Activated CD8-positive, alpha-beta T cell treated with anti-CD3 and anti-CD28 coated beads for 36 hours (primary cell): ENCODE data around the gene ZC3H6. TPM values are rescaled to one million over a fixed set of nuclear protein-coding genes. Genes with fewer than 3 reads are reported as not detected.

ENCODE experiments used
- ATAC-seq: fragments of 200-7000 bp; cut with Tn5 transposase; one replicate; pipeline ENCODE4 v1.10.0; 2021; ENCODE audit warnings: mild to moderate bottlenecking, moderate library complexity
- CTCF ChIA-PET: fragments of 350-600 bp; sonication (Branson Sonifier 250); formaldehyde crosslinking; loops from one replicate; lab custom pipeline; 2021; ENCODE audit warnings: antibody characterized with exemption; lab: Charles Lee
- POLR2A ChIA-PET: fragments of 350-600 bp; sonication (Branson Sonifier 250); formaldehyde crosslinking; loops from one replicate; lab custom pipeline; 2021; ENCODE audit warnings: antibody characterized with exemption; lab: Charles Lee
- DNase-seq: peaks from one replicate; pipeline ENCODE4 v3.0.0-alpha.2; 2020
- H3K27ac Mint-ChIP-seq: one replicate; pipeline ENCODE4 v1.8.0; 2021; ENCODE audit warnings: mild to moderate bottlenecking, mixed read lengths
- H3K27me3 Mint-ChIP-seq: one replicate; pipeline ENCODE4 v1.8.0; 2021; ENCODE audit warnings: mixed read lengths
- H3K36me3 Mint-ChIP-seq: one replicate; pipeline ENCODE4 v1.8.0; 2021; ENCODE audit warnings: low read depth, mixed read lengths
- H3K4me1 Mint-ChIP-seq: one replicate; pipeline ENCODE4 v1.8.0; 2021; ENCODE audit warnings: low read depth, mixed read lengths
- H3K4me3 Mint-ChIP-seq: one replicate; pipeline ENCODE4 v1.8.0; 2021; ENCODE audit warnings: mild to moderate bottlenecking, moderate library complexity, mixed read lengths
- H3K9me3 Mint-ChIP-seq: one replicate; pipeline ENCODE4 v1.8.0; 2021; ENCODE audit warnings: mixed read lengths
- intact Hi-C: fragments of 100-400 bp; cut with micrococcal nuclease; formaldehyde crosslinking; loops from one replicate; pipeline ENCODE4 v1.10.0; 2022
- total RNA-seq, 2 experiments: library from RNA; stranded (reverse); gene quantifications; one replicate each; pipeline ENCODE4 v1.2.3, GENCODE V29; 2021
- TF ChIP-seq, protein P1 (sequence below): fragments of 200-600 bp; IDR thresholded peaks from one replicate; pipeline ENCODE4 v1.8.0; 2022; ENCODE audit warnings: antibody characterized with exemption, mild to moderate bottlenecking

ZC3H6 gene
- total RNA-seq, 2 experiments from 2014 or later: 16.9 to 17.6 TPM

DNA sequence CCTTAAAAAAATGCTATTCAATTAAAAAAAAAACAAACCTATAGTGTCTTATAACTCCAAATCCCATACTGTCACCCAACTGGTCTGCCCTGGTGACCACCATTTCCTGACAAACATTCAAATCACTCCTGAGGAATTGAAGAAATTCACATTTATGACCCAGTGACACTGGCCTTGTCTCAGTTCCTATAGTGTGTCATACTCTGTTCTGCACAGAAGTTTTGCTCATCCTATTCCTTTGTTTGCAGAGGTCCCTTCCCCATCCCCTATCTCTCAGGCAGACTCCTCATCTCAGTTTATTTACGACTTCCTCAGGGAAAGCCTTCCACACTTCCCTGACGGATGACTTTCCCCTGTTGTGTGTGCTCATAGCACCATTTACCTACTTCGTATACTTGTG, 14.7 kb downstream of the ZC3H6 start:
- POLR2A ChIA-PET: no interaction called here

DNA sequence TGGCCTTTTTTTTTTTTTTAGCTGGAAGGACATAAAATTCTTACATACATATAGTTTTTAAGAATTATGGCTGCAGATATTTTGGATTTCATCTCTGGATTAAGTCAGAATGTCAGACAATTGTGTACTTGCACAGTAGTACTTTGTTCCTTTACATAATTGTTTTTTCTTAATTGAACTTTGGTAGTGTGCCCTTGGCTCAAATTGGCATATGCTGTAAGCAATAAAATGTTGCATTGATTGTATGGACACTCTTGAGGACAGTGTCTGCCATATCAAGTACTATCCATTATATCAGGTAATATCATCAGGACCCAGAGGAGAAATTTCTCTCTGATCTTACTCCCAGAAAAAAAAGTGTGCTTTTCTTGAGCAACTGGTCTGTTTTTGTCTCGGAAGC, 15.3 kb downstream of the ZC3H6 start:
- ChIA-PET CTCF (no interaction called here), POLR2A (no interaction called here)
- Mint-ChIP-seq H3K27me3 (no peaks in the 10 kb centered on the region), H3K4me3 (no peak overlapping the region), H3K36me3 (no peaks in the 10 kb centered on the region), H3K9me3 (no peaks in the 10 kb centered on the region), H3K27ac (no peak overlapping the region), H3K4me1 (peaks cover 3% of the 10 kb centered on the region)
- intact Hi-C loops: no loop called here
- DNase-seq (no peak), ATAC-seq (no peak)
- TF ChIP-seq, protein P1, sequence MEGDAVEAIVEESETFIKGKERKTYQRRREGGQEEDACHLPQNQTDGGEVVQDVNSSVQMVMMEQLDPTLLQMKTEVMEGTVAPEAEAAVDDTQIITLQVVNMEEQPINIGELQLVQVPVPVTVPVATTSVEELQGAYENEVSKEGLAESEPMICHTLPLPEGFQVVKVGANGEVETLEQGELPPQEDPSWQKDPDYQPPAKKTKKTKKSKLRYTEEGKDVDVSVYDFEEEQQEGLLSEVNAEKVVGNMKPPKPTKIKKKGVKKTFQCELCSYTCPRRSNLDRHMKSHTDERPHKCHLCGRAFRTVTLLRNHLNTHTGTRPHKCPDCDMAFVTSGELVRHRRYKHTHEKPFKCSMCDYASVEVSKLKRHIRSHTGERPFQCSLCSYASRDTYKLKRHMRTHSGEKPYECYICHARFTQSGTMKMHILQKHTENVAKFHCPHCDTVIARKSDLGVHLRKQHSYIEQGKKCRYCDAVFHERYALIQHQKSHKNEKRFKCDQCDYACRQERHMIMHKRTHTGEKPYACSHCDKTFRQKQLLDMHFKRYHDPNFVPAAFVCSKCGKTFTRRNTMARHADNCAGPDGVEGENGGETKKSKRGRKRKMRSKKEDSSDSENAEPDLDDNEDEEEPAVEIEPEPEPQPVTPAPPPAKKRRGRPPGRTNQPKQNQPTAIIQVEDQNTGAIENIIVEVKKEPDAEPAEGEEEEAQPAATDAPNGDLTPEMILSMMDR: no peak

More for the DNA sequence above, 14.7 kb downstream of the ZC3H6 start:
- H3K36me3 Mint-ChIP-seq: no peaks in the 10 kb centered on the region
- no peak overlapping the region for H3K27ac Mint-ChIP-seq
- H3K4me1 Mint-ChIP-seq: peaks cover 3% of the 10 kb centered on the region
- no peak for ATAC-seq
- CTCF ChIA-PET: no interaction called here
- no peaks in the 10 kb centered on the region for H3K9me3 Mint-ChIP-seq
- TF ChIP-seq, protein P1: no peak
- intact Hi-C loops: no loop called here
- H3K27me3 Mint-ChIP-seq: no peaks in the 10 kb centered on the region
- no peak overlapping the region for H3K4me3 Mint-ChIP-seq
- DNase-seq: no peak

DNA sequence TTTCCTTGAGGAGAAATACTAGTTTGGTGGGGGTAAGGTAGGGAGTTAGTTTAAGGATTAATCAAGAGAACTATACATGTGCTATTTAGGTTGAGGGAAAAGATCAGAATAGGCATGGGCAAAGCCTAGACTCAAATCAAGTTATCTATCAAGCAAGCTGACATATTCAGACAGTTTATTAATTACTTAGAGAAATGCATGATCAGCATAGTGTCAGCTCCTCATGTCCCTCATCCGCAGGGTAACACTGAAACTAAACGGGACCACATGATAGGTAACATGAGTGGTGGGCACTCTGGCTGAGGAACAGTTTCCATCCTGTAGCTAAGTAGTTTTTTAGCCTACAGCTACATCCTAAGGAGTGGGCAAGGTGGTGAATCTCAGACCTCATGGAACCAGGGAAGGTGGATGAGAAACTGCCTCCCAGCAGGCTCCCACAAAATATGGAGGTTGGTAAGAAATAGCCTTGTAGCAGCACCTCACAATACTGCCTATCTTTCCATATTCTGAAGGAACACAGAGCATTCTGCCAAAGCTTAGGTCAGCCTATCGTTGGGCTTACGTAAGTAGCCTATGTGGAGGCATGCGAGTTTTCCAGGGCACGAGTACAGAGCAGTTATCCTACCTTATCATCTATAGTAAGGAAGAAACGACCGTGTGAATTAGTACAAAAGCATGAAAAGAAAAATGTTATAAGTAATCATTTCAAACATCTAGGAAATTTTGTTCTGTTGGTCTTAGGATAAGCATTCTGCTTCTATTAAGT, 18.4 kb downstream of the ZC3H6 start:
- POLR2A ChIA-PET: no interaction called here
- Mint-ChIP-seq H3K4me1 (peaks cover 8% of the 10 kb centered on the region), H3K9me3 (no peaks in the 10 kb centered on the region), H3K27me3 (no peaks in the 10 kb centered on the region), H3K4me3 (no peak overlapping the region), H3K27ac (no peak overlapping the region), H3K36me3 (no peaks in the 10 kb centered on the region)
- TF ChIP-seq, protein P1: no peak
- CTCF ChIA-PET: no interaction called here
- ATAC-seq (no peak), DNase-seq (no peak)
- intact Hi-C loops: no loop called here

DNA sequence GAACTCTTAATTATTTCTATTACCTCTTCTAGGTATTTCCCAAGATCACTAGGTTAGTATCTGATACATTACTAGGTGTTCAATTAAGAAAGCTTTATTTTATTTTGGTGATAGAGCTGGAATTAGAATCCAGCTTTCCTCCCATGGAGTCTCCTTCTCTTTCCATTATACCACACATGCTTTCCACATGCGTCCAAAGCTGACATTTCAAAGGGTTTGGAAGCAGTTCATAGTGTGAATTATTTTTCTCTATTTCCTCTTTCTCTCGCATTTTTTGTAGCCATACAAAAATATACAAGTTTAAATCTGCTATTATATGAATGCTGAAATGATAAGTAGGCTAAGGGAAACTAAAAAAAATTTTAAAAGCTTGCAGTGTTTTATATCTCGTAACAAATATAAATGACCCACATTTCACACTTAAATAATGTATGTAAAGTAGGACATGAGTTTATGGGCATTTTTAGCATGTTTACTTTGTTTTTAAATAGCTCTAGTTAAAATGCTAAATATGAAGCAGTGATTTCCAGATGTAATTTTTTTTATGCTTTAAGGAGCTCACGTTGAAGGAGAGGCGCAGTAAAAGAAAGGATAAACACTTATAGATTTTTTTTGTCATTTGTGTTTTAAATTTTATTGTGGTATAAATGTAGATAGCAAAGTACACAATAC, 20.1 kb downstream of the ZC3H6 start:
- Mint-ChIP-seq H3K27me3 (no peaks in the 10 kb centered on the region), H3K36me3 (peaks cover 3% of the 10 kb centered on the region), H3K4me1 (peaks cover 4% of the 10 kb centered on the region), H3K9me3 (no peaks in the 10 kb centered on the region), H3K4me3 (no peak overlapping the region), H3K27ac (no peak overlapping the region)
- CTCF ChIA-PET: interaction anchor here (0.6 to 1.6 kb wide), 2 partner anchors 10 to 36 kb away, joined by 3 to 4 read pairs; no protein-coding TSS in a partner anchor
- intact Hi-C loops: no loop called here
- TF ChIP-seq, protein P1: no peak
- POLR2A ChIA-PET: interaction anchor here (1.2 kb wide), 1 partner anchor 41 kb away, joined by 3 read pairs; the partner anchor contains the start of gene ZC3H8
- no peak for ATAC-seq
- DNase-seq: no peak

DNA sequence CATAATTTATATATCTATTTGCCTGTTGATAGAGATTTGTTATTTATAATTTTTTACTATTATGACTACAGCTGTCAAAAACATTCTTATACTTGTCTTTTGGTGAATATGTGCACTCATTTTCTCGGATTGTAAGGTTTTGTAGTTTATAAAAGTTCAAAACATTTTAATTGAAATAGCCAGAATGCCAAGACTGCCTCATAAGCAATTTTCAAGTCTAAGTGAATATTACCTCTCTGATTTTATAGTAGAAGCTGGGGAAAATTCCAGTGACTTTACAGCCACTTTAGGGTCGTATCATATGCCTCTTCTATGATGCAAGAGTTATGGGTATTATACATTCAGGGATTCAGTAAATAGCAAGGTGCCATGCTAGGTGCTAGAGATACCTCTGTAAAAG, 21.0 kb downstream of the ZC3H6 start:
- ATAC-seq (no peak), DNase-seq (no peak)
- Mint-ChIP-seq H3K9me3 (no peaks in the 10 kb centered on the region), H3K27ac (no peak overlapping the region), H3K4me3 (no peak overlapping the region), H3K27me3 (no peaks in the 10 kb centered on the region), H3K4me1 (peaks cover 4% of the 10 kb centered on the region), H3K36me3 (peaks cover 6% of the 10 kb centered on the region)
- ChIA-PET POLR2A (no interaction called here), CTCF (interaction anchor here (1.6 kb wide), 1 partner anchor 37 kb away, joined by 4 read pairs; no protein-coding TSS in a partner anchor)
- intact Hi-C loops: no loop called here
- TF ChIP-seq, protein P1: no peak
